Spinal cord (tissue), 10 donors: ENCODE results near the gene ATP1B1. TPM values are rescaled to one million over a fixed set of nuclear protein-coding genes. Genes with fewer than 3 reads are reported as not detected.
"Not testable (repeated sequence)": the region's sequence is repeated elsewhere in the genome, so short reads cannot be mapped to it uniquely, and the experiment has no call there.

Source experiments
- DNase-seq, 6 donors: peaks; one replicate each; pipeline versions ENCODE4 v3.0.0 to v3.0.0-alpha.2; 2013 to 2015; ENCODE audit warnings: low spot score in 6 of 6, low read depth in 4 of 6
- H3K27ac ChIP-seq: one replicate; pipeline ENCODE4 v1.5.1; 2013; ENCODE audit warnings: low read depth, low read length, control low read depth
- H3K27me3 ChIP-seq: one replicate; pipeline ENCODE4 v1.6.1; 2013; ENCODE audit warnings: low read length; ENCODE audit not compliant: control insufficient read depth, insufficient read depth
- H3K36me3 ChIP-seq: one replicate; pipeline ENCODE4 v1.6.1; 2013; ENCODE audit warnings: low read length; ENCODE audit not compliant: control insufficient read depth, insufficient read depth
- H3K4me1 ChIP-seq: one replicate; pipeline ENCODE4 v1.6.1; 2013; ENCODE audit warnings: low read length; ENCODE audit not compliant: control insufficient read depth, insufficient read depth
- H3K4me3 ChIP-seq: one replicate; pipeline ENCODE4 v1.5.1; 2013; ENCODE audit warnings: low read depth, low read length, control low read depth
- H3K9me3 ChIP-seq: one replicate; pipeline ENCODE4 v1.6.1; 2013; ENCODE audit warnings: low read length; ENCODE audit not compliant: control insufficient read depth, insufficient read depth
- WGBS: methylation state at CpG from one replicate; pipeline ENCODE4 v1.1.5; 2013; ENCODE audit warnings: missing lambda C conversion rate; ENCODE audit not compliant: insufficient coverage; 5-methylcytosine and 5-hydroxymethylcytosine counted together
- polyA plus RNA-seq, 2 donors: library from polyadenylated mRNA; unstranded; fragments of 120-200 nt; gene quantifications; one replicate each; pipeline ENCODE4 v1.2.1, GENCODE V29; 2013; ENCODE audit not compliant: insufficient read length in 2 of 2
- total RNA-seq, 2 donors: library from RNA; depleted of rRNA in 1 of 2; stranded (reverse); fragments of 120-200 nt in 1 of 2; fragments of >200 nt in 1 of 2; gene quantifications; one replicate each; pipeline versions ENCODE4 v1.2.3 to v1.2.4, GENCODE V29; 2013 to 2014
- donor health status: healthy.

ATP1B1 gene
- total and polyA plus RNA-seq, 4 donors = 90.1 to 459 (median 390) TPM

GRCh38 chr1:169120066-169120465, 13.6 kb downstream of the ATP1B1 start:
- DNase-seq = no peak
- Histone ChIP-seq H3K4me1 (peaks cover 14% of the 10 kb centered on the region), H3K27ac (no peak overlapping the region), H3K9me3 (no peaks in the 10 kb centered on the region), H3K4me3 (no peak overlapping the region), H3K36me3 (peaks cover 27% of the 10 kb centered on the region), H3K27me3 (no peaks in the 10 kb centered on the region)
- WGBS = 95% methylated on average over 3 of the region's 5 CpGs

- peaks cover 24% of the 10 kb centered on the region for H3K36me3 ChIP-seq
- 94% methylated on average over 2 of the region's 6 CpGs for WGBS
- no peaks in the 10 kb centered on the region for H3K27me3 ChIP-seq
- H3K27ac ChIP-seq = no peak overlapping the region
- H3K9me3 ChIP-seq = no peaks in the 10 kb centered on the region
- H3K4me3 ChIP-seq = no peak overlapping the region
- no peak for DNase-seq
- H3K4me1 ChIP-seq = peaks cover 4% of the 10 kb centered on the region
Measured at GRCh38 chr1:169121146-169121923, 14.8 kb downstream of the ATP1B1 start.

GRCh38 chr1:169122976-169123375, 16.5 kb downstream of the ATP1B1 start:
- Histone ChIP-seq H3K27me3 (no peaks in the 10 kb centered on the region), H3K4me3 (no peak overlapping the region), H3K27ac (no peak overlapping the region), H3K4me1 (peaks cover 3% of the 10 kb centered on the region), H3K36me3 (peaks cover 18% of the 10 kb centered on the region), H3K9me3 (no peaks in the 10 kb centered on the region)
- no CpG with 5 or more reads among the region's 6 CpGs for WGBS
- DNase-seq = no peak

- Histone ChIP-seq H3K27me3 (no peaks in the 10 kb centered on the region), H3K36me3 (peaks cover 18% of the 10 kb centered on the region), H3K9me3 (no peaks in the 10 kb centered on the region), H3K4me3 (no peak overlapping the region), H3K4me1 (peaks cover 3% of the 10 kb centered on the region), H3K27ac (no peak overlapping the region)
- WGBS = 64% methylated on average over 1 of the region's 2 CpGs
- DNase-seq = no peak
Measured at GRCh38 chr1:169124459-169124858, 18.0 kb downstream of the ATP1B1 start.

DNA sequence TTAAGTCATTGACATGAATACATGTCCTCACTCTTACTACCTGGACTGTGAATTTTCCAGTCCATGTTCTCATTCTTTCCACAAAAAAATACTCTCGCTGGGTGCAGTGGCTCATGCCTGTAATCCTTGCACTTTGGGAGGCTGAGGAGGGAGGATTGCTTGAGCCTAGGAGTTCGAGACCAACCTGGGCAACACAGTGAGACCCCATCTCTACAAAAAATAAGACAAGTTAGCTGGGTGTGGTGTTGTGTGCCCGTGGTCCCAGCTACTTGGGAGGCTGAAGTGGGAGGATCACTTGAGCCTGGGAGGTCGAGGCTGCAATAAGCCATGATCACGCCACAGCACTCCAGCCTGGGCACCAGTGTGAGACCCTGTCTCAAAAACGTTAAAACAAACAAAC, 19.1 kb downstream of the ATP1B1 start:
- not testable (repeated sequence) for H3K27me3 ChIP-seq, H3K4me1 ChIP-seq, DNase-seq, H3K27ac ChIP-seq, H3K4me3 ChIP-seq, H3K9me3 ChIP-seq
- H3K36me3 ChIP-seq = peaks cover 15% of the 10 kb centered on the region
- 100% methylated on average over 3 of the region's 6 CpGs for WGBS

GRCh38 chr1:169126335-169126734, 19.8 kb downstream of the ATP1B1 start:
- Histone ChIP-seq H3K4me1 (peaks cover 3% of the 10 kb centered on the region), H3K4me3 (no peak overlapping the region), H3K36me3 (peaks cover 15% of the 10 kb centered on the region), H3K27ac (no peak overlapping the region), H3K27me3 (no peaks in the 10 kb centered on the region), H3K9me3 (no peaks in the 10 kb centered on the region)
- WGBS = no CpG with 5 or more reads among the region's 3 CpGs
- no peak for DNase-seq

DNA sequence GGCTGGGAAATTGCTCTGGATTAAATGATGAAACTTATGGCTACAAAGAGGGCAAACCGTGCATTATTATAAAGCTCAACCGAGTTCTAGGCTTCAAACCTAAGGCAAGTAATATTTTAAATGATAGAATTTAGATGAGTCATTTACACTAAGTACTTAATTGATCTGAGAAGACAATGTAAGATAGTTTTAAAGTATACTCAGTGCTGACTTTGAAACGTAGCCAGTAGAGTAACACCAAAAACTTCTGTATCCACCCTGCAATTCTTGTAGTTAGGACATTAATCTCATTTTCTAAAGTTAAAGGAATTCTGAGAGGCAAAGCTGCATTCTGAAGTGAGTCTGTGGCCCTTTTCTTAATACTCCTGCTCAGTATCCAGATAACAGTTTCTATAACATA, 20.8 kb downstream of the ATP1B1 start:
- peaks cover 3% of the 10 kb centered on the region for H3K4me1 ChIP-seq
- WGBS = no CpG with 5 or more reads among the region's 3 CpGs
- H3K36me3 ChIP-seq = peaks cover 8% of the 10 kb centered on the region
- no peaks in the 10 kb centered on the region for H3K9me3 ChIP-seq
- DNase-seq = no peak
- no peak overlapping the region for H3K4me3 ChIP-seq
- H3K27me3 ChIP-seq = no peaks in the 10 kb centered on the region
- no peak overlapping the region for H3K27ac ChIP-seq

DNA sequence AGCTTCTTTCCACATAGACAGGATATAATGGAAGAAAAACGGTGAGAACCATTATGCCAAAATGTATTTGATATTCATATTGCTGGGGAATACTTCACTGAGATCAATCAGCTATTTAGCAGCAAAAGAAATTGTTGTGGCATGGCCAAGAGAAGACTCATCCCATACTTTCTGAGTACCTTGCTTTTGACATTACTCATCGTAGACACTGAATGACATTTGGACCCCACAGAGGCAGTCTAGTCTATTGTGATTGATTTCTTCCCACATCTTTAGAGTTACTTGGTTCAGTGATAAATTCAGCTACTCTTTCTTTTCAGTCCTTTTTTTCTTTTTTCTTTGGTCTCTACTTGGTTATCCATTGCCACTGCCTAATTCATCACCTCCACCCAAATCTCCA, 22.1 kb downstream of the ATP1B1 start:
- no peak for DNase-seq
- Histone ChIP-seq H3K4me1 (peaks cover 3% of the 10 kb centered on the region), H3K4me3 (no peak overlapping the region), H3K27me3 (no peaks in the 10 kb centered on the region), H3K27ac (no peak overlapping the region), H3K36me3 (peaks cover 8% of the 10 kb centered on the region), H3K9me3 (no peaks in the 10 kb centered on the region)
- 80% methylated on average over 1 of the region's 2 CpGs for WGBS

- Histone ChIP-seq H3K27ac (no peak overlapping the region), H3K4me1 (peaks cover 3% of the 10 kb centered on the region), H3K36me3 (peaks cover 8% of the 10 kb centered on the region), H3K27me3 (no peaks in the 10 kb centered on the region), H3K9me3 (no peaks in the 10 kb centered on the region), H3K4me3 (no peak overlapping the region)
- no CpG with 5 or more reads among the region's 6 CpGs for WGBS
- no peak for DNase-seq
Measured at GRCh38 chr1:169129109-169129784, 22.8 kb downstream of the ATP1B1 start.

- Histone ChIP-seq H3K27me3 (no peaks in the 10 kb centered on the region), H3K4me1 (peaks cover 3% of the 10 kb centered on the region), H3K36me3 (peaks cover 5% of the 10 kb centered on the region), H3K4me3 (no peak overlapping the region), H3K9me3 (no peaks in the 10 kb centered on the region), H3K27ac (no peak overlapping the region)
- 83% methylated on average over 1 of the region's 4 CpGs for WGBS
- no peak for DNase-seq
Measured at GRCh38 chr1:169130683-169131082, 24.2 kb downstream of the ATP1B1 start.
